Liver (tissue), 9 donors: ENCODE results near the gene ARHGAP4. TPM values are rescaled to one million over a fixed set of nuclear protein-coding genes. Genes with fewer than 3 reads are reported as not detected.

ENCODE experiments used
- DNase-seq: peaks from one replicate; pipeline ENCODE4 v3.0.0-alpha.2; 2017; ENCODE audit warnings: low spot score
- H3K27ac ChIP-seq, 2 donors: one replicate each; pipeline ENCODE4 v1.7.0; 2013; ENCODE audit warnings: inconsistent platforms in 2 of 2, low read length in 2 of 2, control low read depth in 1 of 2, low read depth in 1 of 2, mild to moderate bottlenecking in 1 of 2
- H3K27me3 ChIP-seq, 4 donors: one replicate each; pipeline versions ENCODE4 v1.6.1 to v1.7.0; 2013; ENCODE audit warnings: low read length in 3 of 4, inconsistent platforms in 1 of 4, mild to moderate bottlenecking in 1 of 4, moderate library complexity in 1 of 4; ENCODE audit not compliant: control insufficient read depth in 4 of 4, insufficient read depth in 4 of 4
- H3K36me3 ChIP-seq, 4 donors: one replicate each; pipeline versions ENCODE4 v1.6.1 to v1.7.0; 2013; ENCODE audit warnings: low read length in 3 of 4, mild to moderate bottlenecking in 3 of 4, low read depth in 1 of 4, moderate library complexity in 1 of 4; ENCODE audit not compliant: control insufficient read depth in 4 of 4, insufficient read depth in 3 of 4
- H3K4me1 ChIP-seq, 4 donors: one replicate each; pipeline versions ENCODE4 v1.6.1 to v1.7.0; 2013; ENCODE audit warnings: low read length in 3 of 4, mild to moderate bottlenecking in 3 of 4, moderate library complexity in 1 of 4; ENCODE audit not compliant: control insufficient read depth in 4 of 4, insufficient read depth in 4 of 4
- H3K4me3 ChIP-seq, 3 donors: one replicate each; pipeline versions ENCODE4 v1.6.1 to v1.7.0; 2013; ENCODE audit warnings: low read length in 3 of 3, control low read depth in 1 of 3, low read depth in 1 of 3, mild to moderate bottlenecking in 1 of 3
- H3K9ac ChIP-seq, 2 donors: one replicate each; pipeline ENCODE4 v1.7.0; 2013; ENCODE audit warnings: low read length in 2 of 2, mild to moderate bottlenecking in 2 of 2, moderate library complexity in 2 of 2, control low read depth in 1 of 2, low read depth in 1 of 2
- H3K9me3 ChIP-seq, 4 donors: one replicate each; pipeline versions ENCODE4 v1.6.1 to v1.7.0; 2013; ENCODE audit warnings: low read length in 3 of 4; ENCODE audit not compliant: control insufficient read depth in 4 of 4
- ATF3 ChIP-seq: IDR thresholded peaks from 2 replicates; pipeline ENCODE4 v1.6.1; 2016; ENCODE audit warnings: antibody characterized with exemption
- EGR1 ChIP-seq, 2 donors: IDR thresholded peaks; 2 replicates each; pipeline ENCODE4 v1.6.1; 2016 to 2018; ENCODE audit warnings: antibody characterized with exemption in 2 of 2, low read depth in 2 of 2
- FOXA1 ChIP-seq: IDR thresholded peaks from 2 replicates; pipeline ENCODE4 v1.6.1; 2016; ENCODE audit warnings: antibody characterized with exemption
- FOXA2 ChIP-seq: IDR thresholded peaks from 2 replicates; pipeline ENCODE4 v1.6.1; 2016; ENCODE audit warnings: antibody characterized with exemption
- HNF4A ChIP-seq, 2 donors: conservative IDR thresholded peaks; 2 replicates each; pipeline ENCODE4 v1.6.1; 2016; ENCODE audit warnings: antibody characterized with exemption in 2 of 2, mild to moderate bottlenecking in 2 of 2
- HNF4G ChIP-seq: IDR thresholded peaks from 2 replicates; pipeline ENCODE4 v1.6.1; 2016; ENCODE audit warnings: antibody characterized with exemption
- JUND ChIP-seq, 2 donors: IDR thresholded peaks; 2 replicates each; pipeline ENCODE4 v1.6.1; 2016; ENCODE audit warnings: antibody characterized with exemption in 2 of 2
- MAX ChIP-seq: IDR thresholded peaks from 2 replicates; pipeline ENCODE4 v1.6.1; 2016; ENCODE audit warnings: antibody characterized with exemption
- NR2F2 ChIP-seq: IDR thresholded peaks from 2 replicates; pipeline ENCODE4 v1.6.1; 2016; ENCODE audit warnings: antibody characterized with exemption
- RAD21 ChIP-seq, 2 donors: IDR thresholded peaks; 2 replicates each; pipeline ENCODE4 v1.6.1; 2016; ENCODE audit warnings: antibody characterized with exemption in 2 of 2, mild to moderate bottlenecking in 2 of 2
- RXRA ChIP-seq, 2 donors: IDR thresholded peaks; 2 replicates each; pipeline ENCODE4 v1.6.1; 2017 to 2018; ENCODE audit warnings: antibody characterized with exemption in 2 of 2, mild to moderate bottlenecking in 1 of 2
- TAF1 ChIP-seq: conservative IDR thresholded peaks from 2 replicates; pipeline ENCODE4 v1.6.1; 2016; ENCODE audit warnings: antibody characterized with exemption, mild to moderate bottlenecking
- YY1 ChIP-seq: IDR thresholded peaks from 2 replicates; pipeline ENCODE4 v1.6.1; 2016; ENCODE audit warnings: antibody characterized with exemption, mild to moderate bottlenecking
- ZBTB33 ChIP-seq: IDR thresholded peaks from 2 replicates; pipeline ENCODE4 v1.6.1; 2016; ENCODE audit warnings: antibody characterized with exemption
- WGBS: extraction: QIAGEN DNeasy Blood & Tissue Kit; methylation state at CpG from one replicate; pipeline ENCODE4 v1.1.7; 2013; 5-methylcytosine and 5-hydroxymethylcytosine counted together
- polyA plus RNA-seq, 2 donors: library from polyadenylated mRNA; stranded (reverse) in 1 of 2; unstranded in 1 of 2; fragments of 200-250 nt in 1 of 2; fragments of >200 nt in 1 of 2; fragmentation: Nextera tagmentation in 1 of 2; extraction: Ambion mirVana in 1 of 2; gene quantifications; one replicate each; pipeline versions ENCODE4 v1.2.1 to v1.2.3, GENCODE V29; 2013 to 2015
- total RNA-seq, 2 donors: library from RNA; depleted of rRNA; stranded (reverse); fragments of >200 nt; gene quantifications; one replicate each; pipeline ENCODE4 v1.2.3, GENCODE V29; 2014
- TF ChIP-seq, protein P1 (sequence below): fragments of 150-350 bp; IDR thresholded peaks from 2 replicates; pipeline ENCODE4 v1.5.1; 2017; ENCODE audit warnings: improper control_type of control experiment, low read depth, low read length; ENCODE audit not compliant: missing input control
- TF ChIP-seq, protein P2 (sequence below): IDR thresholded peaks from 2 replicates; pipeline ENCODE4 v1.6.1; 2016; ENCODE audit warnings: antibody characterized with exemption, mild to moderate bottlenecking
- donor health status: healthy.
- donor health status: healthy.
- donor health status: healthy.
- donor health status: healthy.
- donor health status: healthy.

ARHGAP4 gene
- total and polyA plus RNA-seq, 4 donors = 3.3 to 28.1 (median 10.2) TPM

DNA sequence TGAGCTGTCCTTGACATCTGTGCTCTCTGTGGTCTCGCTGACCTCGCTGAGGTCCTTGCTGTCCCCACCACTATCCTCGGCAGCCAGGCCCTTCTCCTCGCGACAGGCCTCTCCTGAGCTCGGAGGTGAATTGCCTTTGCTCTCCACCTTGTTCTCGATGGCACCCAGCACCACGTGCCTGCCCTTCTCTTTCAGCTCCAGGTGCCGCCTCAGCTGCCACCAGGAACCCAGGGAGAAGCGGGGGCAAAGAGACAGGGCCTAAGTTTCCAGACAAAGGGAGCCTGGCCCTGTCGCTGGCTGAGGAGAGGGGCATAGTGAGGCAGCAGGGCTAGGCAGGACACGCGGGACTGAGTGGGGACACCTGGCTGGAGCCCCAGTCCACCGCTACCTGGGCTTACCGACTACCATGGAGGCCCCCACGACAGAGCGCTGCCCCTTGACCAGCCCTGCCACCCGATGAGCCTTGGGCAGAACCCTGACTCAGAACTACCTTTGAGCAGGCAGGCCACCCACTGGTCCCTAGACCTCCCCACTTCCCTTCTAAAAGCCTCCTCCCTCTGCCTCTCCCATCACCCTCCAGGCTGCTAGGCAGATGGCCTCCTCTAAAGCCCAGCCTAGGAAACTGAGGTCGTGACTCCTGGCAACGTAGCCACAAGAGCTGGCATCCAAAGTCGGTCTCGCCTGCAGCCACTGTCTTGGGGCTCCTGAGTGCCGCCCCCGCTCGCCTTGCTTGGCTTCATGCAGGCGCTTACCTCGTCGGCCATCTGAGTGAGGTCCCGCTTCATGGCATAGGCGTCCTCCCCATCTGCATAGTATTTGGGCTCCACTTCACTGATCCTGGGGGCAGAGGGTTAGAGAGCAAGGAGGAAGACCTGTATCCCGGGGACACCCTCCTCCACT is 4.2 kb upstream of the ARHGAP4 start:
- H3K27ac ChIP-seq = no peak overlapping the region
- no peak for TF ChIP-seq ZBTB33
- TF ChIP-seq ATF3 = no peak
- no peak for TF ChIP-seq FOXA1
- TF ChIP-seq, protein P1, sequence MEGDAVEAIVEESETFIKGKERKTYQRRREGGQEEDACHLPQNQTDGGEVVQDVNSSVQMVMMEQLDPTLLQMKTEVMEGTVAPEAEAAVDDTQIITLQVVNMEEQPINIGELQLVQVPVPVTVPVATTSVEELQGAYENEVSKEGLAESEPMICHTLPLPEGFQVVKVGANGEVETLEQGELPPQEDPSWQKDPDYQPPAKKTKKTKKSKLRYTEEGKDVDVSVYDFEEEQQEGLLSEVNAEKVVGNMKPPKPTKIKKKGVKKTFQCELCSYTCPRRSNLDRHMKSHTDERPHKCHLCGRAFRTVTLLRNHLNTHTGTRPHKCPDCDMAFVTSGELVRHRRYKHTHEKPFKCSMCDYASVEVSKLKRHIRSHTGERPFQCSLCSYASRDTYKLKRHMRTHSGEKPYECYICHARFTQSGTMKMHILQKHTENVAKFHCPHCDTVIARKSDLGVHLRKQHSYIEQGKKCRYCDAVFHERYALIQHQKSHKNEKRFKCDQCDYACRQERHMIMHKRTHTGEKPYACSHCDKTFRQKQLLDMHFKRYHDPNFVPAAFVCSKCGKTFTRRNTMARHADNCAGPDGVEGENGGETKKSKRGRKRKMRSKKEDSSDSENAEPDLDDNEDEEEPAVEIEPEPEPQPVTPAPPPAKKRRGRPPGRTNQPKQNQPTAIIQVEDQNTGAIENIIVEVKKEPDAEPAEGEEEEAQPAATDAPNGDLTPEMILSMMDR = no peak
- TF ChIP-seq FOXA2 = no peak
- no peak for TF ChIP-seq RAD21 (IDR thresholded peaks at IDR 0.05)
- no peak for TF ChIP-seq EGR1 (IDR thresholded peaks at IDR 0.05; ENCODE audit: low read depth in 2 of 2)
- no peak for TF ChIP-seq MAX
- TF ChIP-seq HNF4A (conservative IDR thresholded peaks at IDR 0.05) = no peak
- TF ChIP-seq NR2F2 = no peak
- TF ChIP-seq YY1 = no peak
- no peak for TF ChIP-seq RXRA (IDR thresholded peaks at IDR 0.05)
- no peak for TF ChIP-seq HNF4G
- no peak for TF ChIP-seq TAF1
- TF ChIP-seq JUND (IDR thresholded peaks at IDR 0.05) = no peak
- TF ChIP-seq, protein P2, sequence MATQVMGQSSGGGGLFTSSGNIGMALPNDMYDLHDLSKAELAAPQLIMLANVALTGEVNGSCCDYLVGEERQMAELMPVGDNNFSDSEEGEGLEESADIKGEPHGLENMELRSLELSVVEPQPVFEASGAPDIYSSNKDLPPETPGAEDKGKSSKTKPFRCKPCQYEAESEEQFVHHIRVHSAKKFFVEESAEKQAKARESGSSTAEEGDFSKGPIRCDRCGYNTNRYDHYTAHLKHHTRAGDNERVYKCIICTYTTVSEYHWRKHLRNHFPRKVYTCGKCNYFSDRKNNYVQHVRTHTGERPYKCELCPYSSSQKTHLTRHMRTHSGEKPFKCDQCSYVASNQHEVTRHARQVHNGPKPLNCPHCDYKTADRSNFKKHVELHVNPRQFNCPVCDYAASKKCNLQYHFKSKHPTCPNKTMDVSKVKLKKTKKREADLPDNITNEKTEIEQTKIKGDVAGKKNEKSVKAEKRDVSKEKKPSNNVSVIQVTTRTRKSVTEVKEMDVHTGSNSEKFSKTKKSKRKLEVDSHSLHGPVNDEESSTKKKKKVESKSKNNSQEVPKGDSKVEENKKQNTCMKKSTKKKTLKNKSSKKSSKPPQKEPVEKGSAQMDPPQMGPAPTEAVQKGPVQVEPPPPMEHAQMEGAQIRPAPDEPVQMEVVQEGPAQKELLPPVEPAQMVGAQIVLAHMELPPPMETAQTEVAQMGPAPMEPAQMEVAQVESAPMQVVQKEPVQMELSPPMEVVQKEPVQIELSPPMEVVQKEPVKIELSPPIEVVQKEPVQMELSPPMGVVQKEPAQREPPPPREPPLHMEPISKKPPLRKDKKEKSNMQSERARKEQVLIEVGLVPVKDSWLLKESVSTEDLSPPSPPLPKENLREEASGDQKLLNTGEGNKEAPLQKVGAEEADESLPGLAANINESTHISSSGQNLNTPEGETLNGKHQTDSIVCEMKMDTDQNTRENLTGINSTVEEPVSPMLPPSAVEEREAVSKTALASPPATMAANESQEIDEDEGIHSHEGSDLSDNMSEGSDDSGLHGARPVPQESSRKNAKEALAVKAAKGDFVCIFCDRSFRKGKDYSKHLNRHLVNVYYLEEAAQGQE = no peak
- H3K9ac ChIP-seq = no peak overlapping the region
- H3K9me3 ChIP-seq = no peaks in the 10 kb centered on the region
- DNase-seq = no peak
- no peaks in the 10 kb centered on the region for H3K27me3 ChIP-seq
- H3K36me3 ChIP-seq = peaks cover 0 to 15% (median 1%) of the 10 kb centered on the region in 4 donors
- H3K4me3 ChIP-seq = no peak overlapping the region
- WGBS = 92% methylated on average over 31 of the region's 31 CpGs
- H3K4me1 ChIP-seq = peaks cover 5 to 36% (median 27%) of the 10 kb centered on the region in 4 donors
